NOMO-1 treated with dmso at 0.1 percent for 144 hours (cell line): Measurements from ENCODE around the gene PRRG3.

Experiments used
- DNase-seq: peaks from one replicate; lab custom pipeline; 2025; ENCODE audit not compliant: unreplicated experiment; lab: John Stamatoyannopoulos, UW

PRRG3 gene

DNA sequence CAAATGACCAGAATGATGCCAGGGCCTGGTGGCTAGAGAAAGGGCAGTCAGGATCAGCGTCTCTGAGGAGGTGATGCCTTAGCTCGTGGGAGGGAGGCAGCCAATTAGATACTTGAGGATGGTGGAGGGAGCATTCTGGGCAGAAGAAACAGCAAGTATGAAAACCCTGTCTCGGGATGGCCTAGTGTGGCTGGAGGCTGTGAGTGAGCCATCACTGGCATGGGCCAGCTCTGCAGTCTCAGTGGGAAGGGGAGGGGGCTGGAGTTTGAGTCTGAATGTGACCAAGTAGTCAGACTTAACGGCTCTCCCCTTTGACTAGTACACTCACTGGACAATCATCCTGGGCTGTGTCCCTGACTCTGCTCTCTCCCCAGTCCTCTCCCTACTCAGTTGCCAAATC lies 46.3 kb downstream of the PRRG3 start:
- no peak for DNase-seq

DNA sequence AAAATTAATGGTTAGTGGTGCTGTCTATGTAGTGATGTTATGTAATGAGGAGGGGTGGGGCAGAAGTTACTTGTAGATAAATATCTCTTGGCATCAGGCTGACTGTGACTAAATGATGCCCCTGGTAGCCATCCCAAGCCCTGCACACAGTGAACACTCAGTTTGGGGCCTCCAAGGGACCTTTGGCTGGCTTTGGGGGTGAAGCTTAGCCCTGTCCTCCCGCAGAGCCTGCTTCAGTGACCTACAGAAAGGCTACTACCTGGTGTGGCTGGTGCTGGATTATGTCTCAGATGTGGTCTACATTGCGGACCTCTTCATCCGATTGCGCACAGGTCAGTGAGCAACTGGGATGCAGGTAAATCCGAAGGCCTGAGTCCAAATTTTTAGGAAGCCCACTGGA lies 47.1 kb downstream of the PRRG3 start:
- no peak for DNase-seq

GRCh38 chrX:151743651-151744470 lies 48.6 kb downstream of the PRRG3 start:
- DNase-seq: no peak

- DNase-seq: no peak
These were observed 50.4 kb downstream of the PRRG3 start for GRCh38 chrX:151745651-151746050.

- no peak for DNase-seq
These were observed 51.2 kb downstream of the PRRG3 start for GRCh38 chrX:151746502-151746901.

- no peak for DNase-seq
These were observed 55.3 kb downstream of the PRRG3 start for GRCh38 chrX:151750511-151750910.

DNA sequence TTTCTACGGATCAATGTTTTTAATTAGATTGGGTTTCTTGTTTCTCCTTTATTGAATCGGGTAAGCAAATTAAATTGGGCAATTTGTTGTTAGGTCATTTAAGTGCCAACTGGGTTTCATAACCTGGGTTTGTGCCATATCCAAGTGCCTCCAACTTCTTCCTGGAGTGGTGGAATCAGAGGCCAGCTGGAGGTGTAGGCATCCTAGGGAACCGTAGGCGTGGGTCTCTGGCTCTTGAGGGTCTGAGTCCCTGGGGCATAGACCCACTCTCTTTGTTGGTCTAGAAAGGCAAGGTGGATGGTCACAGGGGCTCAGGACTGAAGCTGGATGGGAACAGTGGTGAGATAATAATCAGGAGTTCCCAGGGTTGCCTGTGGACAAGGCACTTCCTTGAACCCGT lies 57.6 kb downstream of the PRRG3 start:
- DNase-seq: no peak

DNA sequence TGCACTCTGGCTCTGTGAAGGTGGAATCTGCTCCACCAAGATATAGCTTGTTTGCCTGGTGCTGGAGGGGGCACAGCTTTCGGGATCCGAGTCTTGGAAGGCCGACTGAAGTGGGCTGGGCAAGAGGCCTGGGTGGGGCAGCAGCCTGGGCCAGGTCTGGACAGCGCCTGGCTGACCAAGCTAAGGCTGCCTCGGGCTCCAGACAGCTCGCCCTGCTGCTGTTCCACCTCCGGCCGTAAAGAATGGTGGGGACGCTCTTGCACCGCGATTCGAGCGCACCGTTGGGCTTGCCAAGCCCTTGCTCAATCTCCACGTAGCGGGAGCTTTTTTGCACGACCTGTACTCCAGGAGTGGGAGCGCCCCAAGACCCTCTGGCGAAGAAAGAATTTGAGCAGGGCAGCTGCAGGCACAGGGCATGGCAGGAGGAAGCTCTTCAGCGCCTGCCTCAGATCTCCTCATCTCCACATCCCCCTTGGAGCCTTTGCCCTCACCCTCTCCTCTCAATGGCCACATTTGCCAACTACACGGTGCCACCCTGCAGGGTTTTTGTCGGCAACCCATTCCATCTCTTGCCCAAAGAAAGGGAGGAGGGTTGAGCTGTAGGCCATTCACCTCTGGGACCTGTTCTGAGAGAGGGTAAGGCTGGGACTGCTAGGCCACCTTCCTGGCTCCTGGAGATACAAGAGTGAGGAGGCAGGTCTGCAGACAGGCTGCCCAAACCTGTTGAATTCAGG lies 58.2 kb downstream of the PRRG3 start:
- DNase-seq: peak; percentile 18

DNA sequence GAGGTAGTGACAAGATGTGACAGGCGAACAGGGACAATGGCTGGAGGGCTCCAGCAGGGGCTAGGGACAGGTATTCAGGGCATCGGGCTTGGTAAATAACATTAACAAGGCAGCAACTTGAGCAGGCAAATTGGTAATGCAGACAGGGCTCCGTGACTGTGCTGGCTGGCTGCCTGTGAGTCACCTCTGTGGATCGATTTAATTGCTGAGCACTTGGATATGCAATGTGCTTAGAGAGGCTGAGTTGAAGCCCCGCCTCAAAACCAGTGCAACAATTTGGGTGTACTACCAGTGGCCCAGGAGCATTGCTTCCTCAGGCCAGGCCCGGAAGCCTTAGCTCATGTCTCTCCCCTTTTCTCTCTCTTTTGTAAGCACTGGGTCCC lies 58.8 kb downstream of the PRRG3 start:
- no peak for DNase-seq

DNA sequence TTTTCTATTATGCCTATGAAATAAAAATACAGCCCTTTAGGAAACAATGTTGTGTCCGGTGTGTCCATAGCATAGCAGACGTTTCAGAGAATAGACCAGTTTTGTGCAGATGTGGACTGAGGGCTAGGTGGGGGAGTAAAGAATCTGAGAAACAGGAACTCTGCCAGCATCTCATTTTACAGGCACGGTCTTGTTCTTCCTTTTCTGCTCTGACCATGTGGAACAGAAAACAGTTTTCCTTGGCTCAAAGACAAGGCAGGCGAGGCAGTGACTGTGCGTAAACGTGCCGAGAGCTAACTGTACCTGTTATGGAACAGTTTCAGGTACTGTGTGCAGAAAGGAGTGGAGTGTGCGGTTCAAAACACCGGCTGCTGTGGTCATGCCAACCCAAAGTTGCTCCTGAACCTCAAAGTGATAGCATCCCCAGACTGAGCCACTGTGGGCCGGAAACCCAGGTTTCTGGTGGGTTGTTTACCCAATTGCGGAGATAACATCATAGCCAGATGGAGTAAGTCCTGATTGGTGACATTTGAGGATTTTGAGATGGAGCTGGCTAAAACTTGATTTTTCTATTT lies 59.5 kb downstream of the PRRG3 start:
- no peak for DNase-seq
